Muscle layer of duodenum (tissue), 2 donors: ENCODE data around the gene NDUFA5.

Experiments
- H3K27ac ChIP-seq: one replicate; pipeline ENCODE4 v1.7.0; 2013; ENCODE audit warnings: mild to moderate bottlenecking, low read length
- H3K27me3 ChIP-seq: one replicate; pipeline ENCODE4 v1.7.0; 2013; ENCODE audit warnings: low read depth, mild to moderate bottlenecking, control low read depth, low read length
- H3K36me3 ChIP-seq, 2 donors: one replicate each; pipeline ENCODE4 v1.7.0; 2013; ENCODE audit warnings: low read length in 2 of 2, control low read depth in 1 of 2, mild to moderate bottlenecking in 1 of 2; ENCODE audit not compliant: insufficient read depth in 2 of 2, control insufficient read depth in 1 of 2
- H3K4me1 ChIP-seq, 2 donors: one replicate each; pipeline ENCODE4 v1.7.0; 2013; ENCODE audit warnings: low read length in 2 of 2, mild to moderate bottlenecking in 2 of 2, control low read depth in 1 of 2, moderate library complexity in 1 of 2; ENCODE audit not compliant: insufficient read depth in 2 of 2, control insufficient read depth in 1 of 2
- H3K4me3 ChIP-seq, 2 donors: one replicate each; pipeline ENCODE4 v1.7.0; 2013; ENCODE audit warnings: low read length in 2 of 2, low read depth in 1 of 2, mild to moderate bottlenecking in 1 of 2
- H3K9me3 ChIP-seq, 2 donors: one replicate each; pipeline ENCODE4 v1.7.0; 2013; ENCODE audit warnings: low read length in 2 of 2, control low read depth in 1 of 2, mild to moderate bottlenecking in 1 of 2; ENCODE audit not compliant: control insufficient read depth in 1 of 2
- donor health status: healthy.

The NDUFA5 gene

GRCh38 chr7:123500878-123501489 is 56.6 kb downstream of the NDUFA5 start:
- H3K4me1 ChIP-seq, result no peaks in the 10 kb centered on the region
- no peak overlapping the region for H3K27ac ChIP-seq
- H3K4me3 ChIP-seq, result no peak overlapping the region
- no peaks in the 10 kb centered on the region for H3K27me3 ChIP-seq
- H3K36me3 ChIP-seq, result no peaks in the 10 kb centered on the region
- H3K9me3 ChIP-seq, result peaks cover 0 to 7% of the 10 kb centered on the region in 2 donors

- no peaks in the 10 kb centered on the region for H3K36me3 ChIP-seq
- H3K4me3 ChIP-seq, result no peak overlapping the region
- H3K4me1 ChIP-seq, result no peaks in the 10 kb centered on the region
- H3K27ac ChIP-seq, result no peak overlapping the region
- no peaks in the 10 kb centered on the region for H3K27me3 ChIP-seq
- no peaks in the 10 kb centered on the region for H3K9me3 ChIP-seq
Measured at GRCh38 chr7:123499211-123499970, 58.2 kb downstream of the NDUFA5 start.

GRCh38 chr7:123498601-123499000 is 59.0 kb downstream of the NDUFA5 start:
- Histone ChIP-seq H3K4me3 (no peak overlapping the region), H3K9me3 (no peaks in the 10 kb centered on the region), H3K27ac (no peak overlapping the region), H3K36me3 (no peaks in the 10 kb centered on the region), H3K4me1 (peaks cover 0 to 3% of the 10 kb centered on the region in 2 donors), H3K27me3 (no peaks in the 10 kb centered on the region)

- Histone ChIP-seq H3K27ac (no peak overlapping the region), H3K36me3 (no peaks in the 10 kb centered on the region), H3K27me3 (no peaks in the 10 kb centered on the region), H3K4me1 (peaks cover 0 to 3% of the 10 kb centered on the region in 2 donors), H3K9me3 (no peaks in the 10 kb centered on the region), H3K4me3 (no peak overlapping the region)
Measured at GRCh38 chr7:123498031-123498430, 59.6 kb downstream of the NDUFA5 start.

GRCh38 chr7:123494193-123494796 is 63.3 kb downstream of the NDUFA5 start:
- H3K27me3 ChIP-seq, result no peaks in the 10 kb centered on the region
- no peak overlapping the region for H3K4me3 ChIP-seq
- H3K27ac ChIP-seq, result no peak overlapping the region
- no peaks in the 10 kb centered on the region for H3K36me3 ChIP-seq
- peaks cover 0 to 3% of the 10 kb centered on the region in 2 donors for H3K4me1 ChIP-seq
- H3K9me3 ChIP-seq, result no peaks in the 10 kb centered on the region

GRCh38 chr7:123492485-123492884 is 65.1 kb downstream of the NDUFA5 start:
- no peak overlapping the region for H3K27ac ChIP-seq
- no peaks in the 10 kb centered on the region for H3K9me3 ChIP-seq
- H3K4me3 ChIP-seq, result no peak overlapping the region
- no peaks in the 10 kb centered on the region for H3K36me3 ChIP-seq
- no peaks in the 10 kb centered on the region for H3K27me3 ChIP-seq
- peaks cover 0 to 3% of the 10 kb centered on the region in 2 donors for H3K4me1 ChIP-seq
